ENCODE measurements around the gene TBC1D9B. TPM values are rescaled to one million over a fixed set of nuclear protein-coding genes. Genes with fewer than 3 reads are reported as not detected.

Gene TBC1D9B
- total RNA-seq, 1 donor from 2014 or later, result 125 TPM

DNA sequence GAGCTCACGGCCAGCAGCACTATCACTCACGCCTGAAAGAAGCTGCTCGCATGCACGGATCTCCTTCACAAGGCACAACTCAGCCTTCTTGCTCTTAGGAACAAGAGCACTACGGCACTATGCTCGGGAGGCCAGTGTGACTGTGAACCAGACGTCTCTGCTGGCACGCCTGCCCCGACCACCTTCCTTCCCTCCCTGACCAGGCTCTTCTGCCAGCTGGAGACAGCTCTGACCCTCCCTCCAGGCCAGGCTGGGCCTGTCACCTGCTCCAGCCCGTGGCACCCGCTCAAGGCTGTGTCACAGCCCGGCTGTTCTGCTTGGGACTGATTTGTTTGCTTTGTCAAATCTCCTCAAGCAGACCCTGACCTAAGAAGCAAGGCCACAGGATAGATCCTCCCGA lies 7.0 kb downstream of the TBC1D9B start:
- Histone ChIP-seq H3K9me3 (no peaks in the 10 kb centered on the region), H3K27me3 (no peaks in the 10 kb centered on the region), H3K4me1 (peaks cover under 1% of the 10 kb centered on the region), H3K27ac (no peak overlapping the region), H3K36me3 (peaks cover 0 to 61% of the 10 kb centered on the region in 2 donors), H3K4me3 (no peak overlapping the region)
- intact Hi-C loops (cut with DNase I), result loop anchor here (10.0 kb wide), 1 partner anchor 96 kb away; the partner anchor contains the start of gene MGAT4B
- no peak for DNase-seq (ENCODE audit: extremely low spot score in 2 of 2)
- TF ChIP-seq POLR2A (IDR thresholded peaks at IDR 0.05) (no peak), POLR2AphosphoS5 (IDR thresholded peaks at IDR 0.05; ENCODE audit: insufficient read depth in 1 of 2, low read depth in 1 of 2) (no peak)
- TF ChIP-seq, protein P1, sequence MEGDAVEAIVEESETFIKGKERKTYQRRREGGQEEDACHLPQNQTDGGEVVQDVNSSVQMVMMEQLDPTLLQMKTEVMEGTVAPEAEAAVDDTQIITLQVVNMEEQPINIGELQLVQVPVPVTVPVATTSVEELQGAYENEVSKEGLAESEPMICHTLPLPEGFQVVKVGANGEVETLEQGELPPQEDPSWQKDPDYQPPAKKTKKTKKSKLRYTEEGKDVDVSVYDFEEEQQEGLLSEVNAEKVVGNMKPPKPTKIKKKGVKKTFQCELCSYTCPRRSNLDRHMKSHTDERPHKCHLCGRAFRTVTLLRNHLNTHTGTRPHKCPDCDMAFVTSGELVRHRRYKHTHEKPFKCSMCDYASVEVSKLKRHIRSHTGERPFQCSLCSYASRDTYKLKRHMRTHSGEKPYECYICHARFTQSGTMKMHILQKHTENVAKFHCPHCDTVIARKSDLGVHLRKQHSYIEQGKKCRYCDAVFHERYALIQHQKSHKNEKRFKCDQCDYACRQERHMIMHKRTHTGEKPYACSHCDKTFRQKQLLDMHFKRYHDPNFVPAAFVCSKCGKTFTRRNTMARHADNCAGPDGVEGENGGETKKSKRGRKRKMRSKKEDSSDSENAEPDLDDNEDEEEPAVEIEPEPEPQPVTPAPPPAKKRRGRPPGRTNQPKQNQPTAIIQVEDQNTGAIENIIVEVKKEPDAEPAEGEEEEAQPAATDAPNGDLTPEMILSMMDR (IDR thresholded peaks at IDR 0.05), result no peak

DNA sequence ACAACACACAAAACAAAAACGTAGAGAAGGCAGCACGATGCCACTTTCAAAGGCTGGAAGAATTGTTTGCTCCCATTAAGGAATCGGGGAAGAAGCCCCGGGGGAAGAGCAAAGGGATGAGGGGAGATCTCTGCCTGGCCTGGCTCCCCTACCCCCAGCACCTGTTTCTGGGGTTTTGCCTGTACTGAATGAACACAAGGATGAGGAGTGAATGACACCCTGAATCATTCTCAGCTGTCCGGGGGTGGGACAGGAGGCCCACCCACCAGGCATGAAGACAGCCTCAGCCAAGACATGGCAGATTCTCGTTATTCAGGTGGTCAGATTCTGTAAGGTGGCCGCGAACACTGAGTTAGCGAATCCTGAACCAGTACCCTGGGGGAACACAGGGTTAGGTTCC lies 7.5 kb downstream of the TBC1D9B start:
- TF ChIP-seq, protein P1 (IDR thresholded peaks at IDR 0.05), result no peak
- TF ChIP-seq POLR2A (IDR thresholded peaks at IDR 0.05), result no peak
- no peak for TF ChIP-seq POLR2AphosphoS5 (IDR thresholded peaks at IDR 0.05; ENCODE audit: insufficient read depth in 1 of 2, low read depth in 1 of 2)
- Histone ChIP-seq H3K27me3 (no peaks in the 10 kb centered on the region), H3K4me1 (no peaks in the 10 kb centered on the region), H3K27ac (no peak overlapping the region), H3K9me3 (no peaks in the 10 kb centered on the region), H3K36me3 (peaks cover 0 to 61% of the 10 kb centered on the region in 2 donors), H3K4me3 (no peak overlapping the region)
- DNase-seq (ENCODE audit: extremely low spot score in 2 of 2), result no peak
- intact Hi-C loops (cut with DNase I), result loop anchor here (10.0 kb wide), 1 partner anchor 95 kb away; the partner anchor contains the start of gene MGAT4B

DNA sequence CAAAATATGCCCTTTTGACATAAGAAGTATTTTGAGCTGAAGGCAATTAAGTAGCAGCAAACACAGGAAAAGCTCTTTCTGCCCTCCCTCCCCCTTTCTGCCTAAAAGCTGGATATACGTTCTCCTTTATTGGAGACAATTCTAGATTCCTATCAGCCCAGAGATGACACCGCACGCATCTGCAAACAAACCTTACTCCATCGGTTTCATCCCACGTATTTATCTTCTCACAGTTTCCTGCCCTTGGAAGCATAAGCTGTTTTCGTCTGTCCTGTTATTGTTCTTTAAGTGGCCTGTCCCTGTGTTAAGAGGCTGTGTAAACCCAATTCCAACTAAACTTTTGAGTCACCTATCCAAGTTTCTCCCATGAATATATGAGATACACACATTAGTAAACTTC lies 11.8 kb downstream of the TBC1D9B start:
- Histone ChIP-seq H3K27me3 (no peaks in the 10 kb centered on the region), H3K4me1 (no peaks in the 10 kb centered on the region), H3K36me3 (peaks cover 0 to 74% of the 10 kb centered on the region in 2 donors), H3K27ac (no peak overlapping the region), H3K4me3 (no peak overlapping the region), H3K9me3 (no peaks in the 10 kb centered on the region)
- DNase-seq (ENCODE audit: extremely low spot score in 2 of 2), result no peak
- TF ChIP-seq, protein P1 (IDR thresholded peaks at IDR 0.05), result no peak
- TF ChIP-seq POLR2AphosphoS5 (IDR thresholded peaks at IDR 0.05; ENCODE audit: insufficient read depth in 1 of 2, low read depth in 1 of 2) (no peak), POLR2A (IDR thresholded peaks at IDR 0.05) (no peak)
- intact Hi-C loops (cut with DNase I), result no loop called here

DNA sequence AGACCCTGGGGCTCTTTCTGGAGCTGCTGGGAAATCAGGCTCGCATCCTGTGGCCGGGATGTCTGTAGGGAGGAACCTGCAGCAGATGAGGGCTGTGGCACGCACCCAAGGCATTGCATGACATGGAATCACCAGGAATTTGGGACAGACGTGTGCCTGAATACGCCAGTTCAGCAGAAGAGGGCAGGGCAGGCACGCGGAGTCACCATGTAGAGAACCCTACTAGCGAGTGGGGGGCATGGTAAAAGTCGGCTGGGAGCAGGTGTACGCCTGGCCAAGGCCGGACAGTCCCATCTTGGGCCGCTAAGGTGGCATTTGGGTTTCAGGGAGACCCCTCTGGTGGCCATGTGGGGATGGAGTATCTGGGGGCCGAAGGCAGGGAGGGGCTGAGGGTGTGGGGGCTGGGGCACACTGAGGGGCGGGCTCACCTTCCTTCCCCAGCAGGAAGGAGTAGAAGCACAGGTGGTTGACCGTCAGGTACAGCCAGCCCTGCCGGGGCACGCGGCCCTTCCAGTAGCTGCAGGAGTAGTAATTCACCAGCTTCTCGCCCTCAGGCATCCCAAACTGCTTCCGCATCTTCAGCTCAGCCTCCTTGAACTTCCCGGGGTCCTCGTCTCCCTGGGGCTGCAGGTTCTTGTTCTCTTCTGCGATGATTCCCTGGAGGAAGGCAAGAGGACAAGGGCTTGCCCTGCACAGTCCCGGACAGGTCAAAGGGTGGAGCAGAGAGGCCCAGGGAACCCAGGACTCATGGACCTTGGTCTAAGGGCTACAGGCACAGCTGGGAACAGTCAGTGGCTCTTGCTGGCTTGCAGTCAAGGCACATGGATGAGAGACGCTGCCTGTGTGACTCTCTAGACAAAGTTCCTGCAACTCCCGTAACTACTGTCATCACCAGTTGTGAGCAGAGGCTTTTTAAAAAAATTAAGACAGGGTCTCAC lies 13.5 kb downstream of the TBC1D9B start:
- Histone ChIP-seq H3K4me3 (no peak overlapping the region), H3K9me3 (no peaks in the 10 kb centered on the region), H3K4me1 (no peaks in the 10 kb centered on the region), H3K27me3 (no peaks in the 10 kb centered on the region), H3K27ac (no peak overlapping the region), H3K36me3 (peaks cover 0 to 84% of the 10 kb centered on the region in 2 donors)
- DNase-seq (ENCODE audit: extremely low spot score in 2 of 2), result no peak
- no peak for TF ChIP-seq POLR2AphosphoS5 (IDR thresholded peaks at IDR 0.05; ENCODE audit: insufficient read depth in 1 of 2, low read depth in 1 of 2)
- intact Hi-C loops (cut with DNase I), result no loop called here

DNA sequence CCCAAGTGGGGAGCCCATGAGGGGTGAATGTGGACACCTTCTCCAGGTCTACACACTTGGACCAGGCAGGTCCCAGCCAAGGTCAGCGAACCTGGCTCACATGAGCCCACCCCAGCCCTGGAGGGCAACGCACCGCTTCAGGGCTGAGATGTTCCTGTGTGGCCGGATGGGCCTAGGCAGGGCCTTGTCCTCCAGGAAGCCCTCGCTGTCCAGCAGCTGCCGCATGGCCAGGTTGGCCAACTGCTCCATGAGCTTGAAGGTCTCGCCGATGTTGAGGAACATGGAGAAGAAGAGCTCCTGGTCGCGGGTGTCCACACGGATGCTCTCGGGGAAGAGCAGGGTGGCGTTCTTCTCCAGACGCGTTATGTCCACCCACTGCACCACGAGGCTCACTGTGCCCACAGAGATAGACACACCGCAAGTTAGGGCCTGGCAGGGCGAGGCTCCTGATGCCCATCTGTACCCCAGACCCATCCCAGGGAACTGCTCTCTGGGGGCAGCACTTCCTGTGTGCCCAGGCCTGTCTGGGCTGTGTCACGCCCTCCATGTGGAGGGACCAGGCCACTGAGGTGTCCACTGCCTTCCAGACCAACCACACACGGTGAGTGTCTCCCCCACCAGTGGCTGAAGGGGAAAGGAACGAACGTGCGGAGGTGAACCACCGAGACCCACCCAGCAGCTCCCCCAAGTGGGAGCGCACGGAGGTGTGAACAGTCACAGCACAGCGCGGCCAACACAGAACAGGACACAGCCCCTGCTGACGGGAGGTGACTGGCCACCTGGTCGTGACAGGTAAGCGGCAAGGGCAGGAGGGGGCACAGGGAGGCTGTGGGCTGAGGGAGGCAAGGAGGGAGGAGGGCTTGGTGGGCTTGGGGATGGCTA lies 14.4 kb downstream of the TBC1D9B start:
- intact Hi-C loops (cut with DNase I), result no loop called here
- TF ChIP-seq POLR2A (IDR thresholded peaks at IDR 0.05) (no peak), POLR2AphosphoS5 (IDR thresholded peaks at IDR 0.05; ENCODE audit: insufficient read depth in 1 of 2, low read depth in 1 of 2) (no peak)

More for the DNA sequence above, 14.4 kb downstream of the TBC1D9B start:
- no peak overlapping the region for H3K27ac ChIP-seq
- no peak for DNase-seq (ENCODE audit: extremely low spot score in 2 of 2)
- no peaks in the 10 kb centered on the region for H3K27me3 ChIP-seq
- H3K36me3 ChIP-seq, result peaks cover 0 to 84% of the 10 kb centered on the region in 2 donors
- H3K4me1 ChIP-seq, result no peaks in the 10 kb centered on the region
- H3K9me3 ChIP-seq, result no peaks in the 10 kb centered on the region
- no peak overlapping the region for H3K4me3 ChIP-seq

All from vagina (tissue), 2 donors.